ENCODE data around the gene SLC35E1.

Gene SLC35E1

GRCh38 chr19:16524991-16525734 lies 47.1 kb downstream of the SLC35E1 start:
- no peak for TF ChIP-seq CTCF (IDR thresholded peaks at IDR 0.05; ENCODE audit: control extremely low read depth, extremely low read depth, low read depth, missing control alignments)
- POLR2A ChIA-PET, result no interaction called here
- CTCF ChIA-PET, result no interaction called here
- no peak for DNase-seq (ENCODE audit: extremely low spot score)

GRCh38 chr19:16522559-16523377 lies 49.4 kb downstream of the SLC35E1 start:
- CTCF ChIA-PET, result no interaction called here
- TF ChIP-seq CTCF (IDR thresholded peaks at IDR 0.05; ENCODE audit: control extremely low read depth, extremely low read depth, low read depth, missing control alignments), result no peak
- POLR2A ChIA-PET, result interaction anchor here (0.6 kb wide), 1 partner anchor 18 kb away, joined by 3 read pairs; no protein-coding TSS in a partner anchor
- DNase-seq (ENCODE audit: extremely low spot score), result no peak

GRCh38 chr19:16521715-16522289 lies 50.4 kb downstream of the SLC35E1 start:
- TF ChIP-seq CTCF (IDR thresholded peaks at IDR 0.05; ENCODE audit: control extremely low read depth, extremely low read depth, low read depth, missing control alignments), result no peak
- CTCF ChIA-PET, result no interaction called here
- POLR2A ChIA-PET, result no interaction called here
- no peak for DNase-seq (ENCODE audit: extremely low spot score)

- ChIA-PET POLR2A (no interaction called here), CTCF (no interaction called here)
- DNase-seq (ENCODE audit: extremely low spot score), result no peak
- TF ChIP-seq CTCF (IDR thresholded peaks at IDR 0.05; ENCODE audit: control extremely low read depth, extremely low read depth, low read depth, missing control alignments), result no peak
Measured at GRCh38 chr19:16520986-16521624, 51.1 kb downstream of the SLC35E1 start.

GRCh38 chr19:16520074-16520973 lies 51.9 kb downstream of the SLC35E1 start:
- POLR2A ChIA-PET, result no interaction called here
- CTCF ChIA-PET, result no interaction called here
- no peak for DNase-seq (ENCODE audit: extremely low spot score)
- no peak for TF ChIP-seq CTCF (IDR thresholded peaks at IDR 0.05; ENCODE audit: control extremely low read depth, extremely low read depth, low read depth, missing control alignments)
